Measurements from ENCODE around the gene DYNLT1. TPM values are rescaled to one million over a fixed set of nuclear protein-coding genes. Genes with fewer than 3 reads are reported as not detected.

DYNLT1 gene
- total RNA-seq, 2 donors from 2014 or later, result 45.6 to 48.7 TPM

- no peaks in the 10 kb centered on the region for H3K9me3 ChIP-seq
- DNase-seq (ENCODE audit: low spot score), result no peak
- peak overlapping the region; percentile 68 to 72 for H3K27ac ChIP-seq
- no peak for TF ChIP-seq CTCF (IDR thresholded peaks at IDR 0.05)
- H3K4me3 ChIP-seq, result peak overlapping the region; percentile 56
- H3K36me3 ChIP-seq, result peaks cover 7% of the 10 kb centered on the region
- H3K27me3 ChIP-seq (replicated peaks; ENCODE audit: insufficient read depth), result no peaks in the 10 kb centered on the region
- H3K4me1 ChIP-seq (ENCODE audit: control insufficient read depth in 1 of 2, low read depth in 2 of 2), result peaks cover 21 to 37% of the 10 kb centered on the region in 2 donors
- ATAC-seq (ENCODE audit: insufficient number of reproducible peaks, low FRiP score, low read depth), result no peak
These were observed 13.5 kb downstream of the DYNLT1 start for GRCh38 chr6:158630938-158631616.

- peaks cover 21 to 47% of the 10 kb centered on the region in 2 donors for H3K4me1 ChIP-seq (ENCODE audit: control insufficient read depth in 1 of 2, low read depth in 2 of 2)
- no peak overlapping the region for H3K4me3 ChIP-seq
- DNase-seq (ENCODE audit: low spot score) (no peak), ATAC-seq (ENCODE audit: insufficient number of reproducible peaks, low FRiP score, low read depth) (no peak)
- no peaks in the 10 kb centered on the region for H3K9me3 ChIP-seq
- H3K27ac ChIP-seq, result no peak overlapping the region
- TF ChIP-seq CTCF (IDR thresholded peaks at IDR 0.05), result no peak
- H3K27me3 ChIP-seq (replicated peaks; ENCODE audit: insufficient read depth), result no peaks in the 10 kb centered on the region
- H3K36me3 ChIP-seq, result no peaks in the 10 kb centered on the region
These were observed 14.9 kb downstream of the DYNLT1 start for GRCh38 chr6:158629367-158630221.

- ATAC-seq (ENCODE audit: insufficient number of reproducible peaks, low FRiP score, low read depth) (no peak), DNase-seq (ENCODE audit: low spot score) (no peak)
- no peaks in the 10 kb centered on the region for H3K9me3 ChIP-seq
- H3K4me1 ChIP-seq (ENCODE audit: control insufficient read depth in 1 of 2, low read depth in 2 of 2), result peaks cover 21 to 47% of the 10 kb centered on the region in 2 donors
- H3K27ac ChIP-seq, result no peak overlapping the region
- no peaks in the 10 kb centered on the region for H3K27me3 ChIP-seq (replicated peaks; ENCODE audit: insufficient read depth)
- H3K4me3 ChIP-seq, result no peak overlapping the region
- no peak for TF ChIP-seq CTCF (IDR thresholded peaks at IDR 0.05)
- no peaks in the 10 kb centered on the region for H3K36me3 ChIP-seq
These were observed 16.0 kb downstream of the DYNLT1 start for GRCh38 chr6:158628542-158628941.

DNA sequence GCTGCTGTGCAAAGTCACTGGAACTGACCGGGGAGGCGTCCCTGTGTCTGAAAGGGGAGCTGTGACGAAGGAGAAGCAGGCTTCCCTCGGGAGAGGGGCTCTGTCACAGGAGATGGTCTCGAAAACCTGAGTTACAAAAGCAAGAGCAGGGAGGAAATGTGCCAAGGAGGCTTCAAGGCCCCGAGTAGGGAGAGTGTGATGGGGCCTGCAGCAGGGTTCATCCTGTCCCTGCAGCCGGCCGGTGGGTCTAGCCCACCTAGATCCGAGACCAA, 16.7 kb downstream of the DYNLT1 start:
- Histone ChIP-seq H3K9me3 (no peaks in the 10 kb centered on the region), H3K36me3 (no peaks in the 10 kb centered on the region), H3K4me1 (ENCODE audit: control insufficient read depth in 1 of 2, low read depth in 2 of 2) (peaks cover 21 to 47% of the 10 kb centered on the region in 2 donors), H3K4me3 (no peak overlapping the region), H3K27ac (no peak overlapping the region), H3K27me3 (replicated peaks; ENCODE audit: insufficient read depth) (no peaks in the 10 kb centered on the region)
- no peak for TF ChIP-seq CTCF (IDR thresholded peaks at IDR 0.05)
- DNase-seq (ENCODE audit: low spot score) (no peak), ATAC-seq (ENCODE audit: insufficient number of reproducible peaks, low FRiP score, low read depth) (no peak)

DNA sequence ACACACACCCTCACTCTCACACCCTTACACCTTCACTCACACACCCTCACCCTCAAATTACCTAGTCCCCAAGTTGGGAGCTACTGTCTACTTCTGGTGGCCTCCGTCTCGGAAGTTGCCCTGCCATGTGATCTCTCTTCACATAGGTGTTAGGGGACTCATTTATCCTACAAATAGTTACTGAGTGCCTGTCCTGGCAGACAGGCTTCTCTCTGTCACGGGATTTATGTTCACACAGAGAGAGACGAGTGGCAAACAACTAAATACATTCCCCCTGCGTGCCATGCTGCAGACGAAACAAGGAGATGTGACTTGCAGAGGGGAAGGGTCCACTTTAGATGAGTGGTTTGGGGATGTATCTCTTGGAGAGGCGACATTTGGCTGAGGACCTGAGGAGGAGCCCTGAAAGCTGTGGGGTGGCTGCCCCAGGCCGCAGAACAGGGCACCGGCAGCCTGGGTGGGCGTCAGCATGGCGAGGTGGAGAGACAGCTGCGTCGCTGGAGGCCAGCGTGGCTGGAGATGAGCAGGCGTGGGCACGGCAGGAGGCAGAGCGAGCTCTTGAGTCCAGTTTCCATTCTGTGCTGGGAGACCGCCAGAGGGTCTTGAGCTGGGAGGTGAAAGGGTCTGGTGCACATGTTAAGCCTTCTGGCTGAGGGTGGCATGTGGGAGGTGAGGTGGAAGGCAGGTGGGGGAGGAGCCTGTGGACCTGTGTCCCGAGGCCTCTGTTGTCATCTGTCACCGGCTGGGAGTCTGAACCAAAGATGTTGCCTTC, 17.2 kb downstream of the DYNLT1 start:
- H3K27ac ChIP-seq, result no peak overlapping the region

More for the DNA sequence above, 17.2 kb downstream of the DYNLT1 start:
- no peaks in the 10 kb centered on the region for H3K27me3 ChIP-seq (replicated peaks; ENCODE audit: insufficient read depth)
- H3K4me1 ChIP-seq (ENCODE audit: control insufficient read depth in 1 of 2, low read depth in 2 of 2), result peaks cover 21 to 46% of the 10 kb centered on the region in 2 donors
- ATAC-seq (ENCODE audit: insufficient number of reproducible peaks, low FRiP score, low read depth), result no peak
- H3K36me3 ChIP-seq, result no peaks in the 10 kb centered on the region
- H3K9me3 ChIP-seq, result no peaks in the 10 kb centered on the region
- no peak for TF ChIP-seq CTCF (IDR thresholded peaks at IDR 0.05)
- no peak overlapping the region for H3K4me3 ChIP-seq
- no peak for DNase-seq (ENCODE audit: low spot score)
